Naive thymus-derived CD4-positive, alpha-beta T cell (primary cell): Measurements from ENCODE around the gene CRTC1. TPM values are rescaled to one million over a fixed set of nuclear protein-coding genes. Genes with fewer than 3 reads are reported as not detected.
"Not testable (repeated sequence)": the region's sequence is repeated elsewhere in the genome, so short reads cannot be mapped to it uniquely, and the experiment has no call there.

ENCODE experiments used
- ATAC-seq: fragments of 150-1000 bp; cut with Tn5 transposase; 2 replicates; pipeline ENCODE4 v1.10.0; 2021; ENCODE audit warnings: mild to moderate bottlenecking, moderate library complexity
- CTCF ChIA-PET: fragments of 350-600 bp; sonication (Branson Sonifier 250); formaldehyde crosslinking; loops from one replicate; lab custom pipeline; 2021; ENCODE audit warnings: antibody characterized with exemption; lab: Charles Lee
- POLR2A ChIA-PET: fragments of 350-600 bp; sonication (Branson Sonifier 250); formaldehyde crosslinking; loops from one replicate; lab custom pipeline; 2021; ENCODE audit warnings: antibody characterized with exemption, inconsistent platforms; lab: Charles Lee
- DNase-seq, 9 donors: peaks; one replicate each; pipeline versions ENCODE4 v3.0.0 to v3.0.0-alpha.2; 2020 to 2022; ENCODE audit warnings: mixed read lengths in 1 of 9
- H3K27ac ChIP-seq: one replicate; pipeline ENCODE4 v1.7.0; 2013; ENCODE audit warnings: mild to moderate bottlenecking, low read depth, low read length, moderate library complexity
- H3K27me3 ChIP-seq, 2 donors: one replicate each; pipeline ENCODE4 v1.7.0; 2013; ENCODE audit warnings: low read length in 2 of 2, mild to moderate bottlenecking in 2 of 2, moderate library complexity in 2 of 2; ENCODE audit not compliant: control insufficient read depth in 2 of 2, insufficient read depth in 2 of 2
- H3K36me3 ChIP-seq, 3 experiments: 1 replicate in 2 of 3; 2 replicates in 1 of 3; pipeline ENCODE4 v1.7.0; 2013; ENCODE audit warnings: low read length in 3 of 3, mild to moderate bottlenecking in 3 of 3, moderate library complexity in 1 of 3; ENCODE audit not compliant: insufficient read depth in 3 of 3, control insufficient read depth in 2 of 3
- H3K4me1 ChIP-seq, 2 donors: one replicate each; pipeline ENCODE4 v1.7.0; 2013; ENCODE audit warnings: low read length in 2 of 2, mild to moderate bottlenecking in 2 of 2, moderate library complexity in 1 of 2; ENCODE audit not compliant: control insufficient read depth in 2 of 2, insufficient read depth in 2 of 2
- H3K4me3 ChIP-seq: 2 replicates; pipeline ENCODE4 v1.7.0; 2013; ENCODE audit warnings: mild to moderate bottlenecking, low read length
- H3K9me3 ChIP-seq, 3 experiments: 1 replicate in 2 of 3; 2 replicates in 1 of 3; pipeline ENCODE4 v1.7.0; 2013; ENCODE audit warnings: low read length in 3 of 3; ENCODE audit not compliant: control insufficient read depth in 2 of 3
- H3K27ac Mint-ChIP-seq, 9 donors: one replicate each; pipeline ENCODE4 v1.8.0; 2020 to 2022; ENCODE audit warnings: mixed read lengths in 9 of 9, mild to moderate bottlenecking in 8 of 9, moderate library complexity in 5 of 9, inconsistent platforms in 2 of 9
- H3K27me3 Mint-ChIP-seq, 5 donors: one replicate each; pipeline ENCODE4 v1.8.0; 2021 to 2022; ENCODE audit warnings: mixed read lengths in 5 of 5, mild to moderate bottlenecking in 1 of 5
- H3K36me3 Mint-ChIP-seq, 5 donors: one replicate each; pipeline ENCODE4 v1.8.0; 2020 to 2022; ENCODE audit warnings: mixed read lengths in 5 of 5, mild to moderate bottlenecking in 3 of 5, inconsistent platforms in 1 of 5
- H3K4me1 Mint-ChIP-seq, 7 donors: one replicate each; pipeline ENCODE4 v1.8.0; 2020 to 2022; ENCODE audit warnings: mixed read lengths in 7 of 7, mild to moderate bottlenecking in 3 of 7, inconsistent platforms in 1 of 7
- H3K4me3 Mint-ChIP-seq, 10 donors: one replicate each; pipeline ENCODE4 v1.8.0; 2020 to 2022; ENCODE audit warnings: mild to moderate bottlenecking in 10 of 10, mixed read lengths in 10 of 10, moderate library complexity in 6 of 10, inconsistent platforms in 2 of 10
- H3K9me3 Mint-ChIP-seq, 11 donors: one replicate each; pipeline ENCODE4 v1.8.0; 2020 to 2022; ENCODE audit warnings: mixed read lengths in 11 of 11, mild to moderate bottlenecking in 4 of 11, inconsistent platforms in 1 of 11, moderate library complexity in 1 of 11
- intact Hi-C, 2 donors: fragments of 100-400 bp; cut with micrococcal nuclease; formaldehyde crosslinking; loops; one replicate each; pipeline ENCODE4 v1.15.1; 2023
- polyA plus RNA-seq, 2 donors: library from polyadenylated mRNA; unstranded; fragments of 300-500 nt; fragmentation: Illumina TruSeq; gene quantifications; one replicate each; pipeline ENCODE4 v1.2.3, GENCODE V29; 2021
- total RNA-seq, 6 experiments: library from RNA in 5 of 6; stranded (reverse) in 5 of 6; gene quantifications; 1 replicate in 5 of 6; 2 replicates in 1 of 6; pipeline ENCODE4 v1.2.3 and lab custom pipeline; 2021 to 2026

The CRTC1 gene
- total and polyA plus RNA-seq, 7 experiments from 2014 or later: 0.97 to 23.4 (median 20.5) TPM

DNA sequence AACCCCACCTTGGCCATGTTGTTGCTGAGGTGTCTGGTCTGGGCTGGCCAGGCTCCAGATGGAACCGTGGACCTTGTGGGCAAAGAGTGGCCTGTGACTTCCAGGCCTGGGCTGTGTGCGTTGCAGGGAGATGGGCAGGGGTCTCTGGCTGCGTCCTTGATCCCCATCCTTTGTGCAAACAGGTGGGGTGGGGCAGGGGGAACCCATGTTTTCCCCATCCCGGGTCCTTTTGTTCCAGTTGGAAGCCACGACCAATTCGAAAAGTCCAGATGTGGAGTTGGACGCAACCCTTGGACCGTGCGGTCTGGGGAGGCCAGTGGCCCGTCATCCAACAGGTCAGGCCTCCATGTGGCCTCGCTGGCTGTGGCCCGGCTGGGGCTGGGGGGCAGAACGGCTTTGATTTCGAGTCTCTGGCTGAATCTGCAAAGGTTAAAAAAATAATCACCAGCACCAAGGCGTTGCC, 120.7 kb downstream of the CRTC1 start:
- Histone ChIP-seq H3K27ac (no peak overlapping the region), H3K9me3 (no peaks in the 10 kb centered on the region), H3K36me3 (no peaks in the 10 kb centered on the region), H3K4me1 (no peaks in the 10 kb centered on the region), H3K4me3 (no peak overlapping the region), H3K27me3 (peaks cover 0 to 3% of the 10 kb centered on the region in 2 donors)
- Mint-ChIP-seq H3K4me1 (peaks cover 0 to 2% (median 0%) of the 10 kb centered on the region in 7 donors), H3K36me3 (no peaks in the 10 kb centered on the region), H3K4me3 (no peak overlapping the region), H3K9me3 (peaks cover 0 to 1% (median 0%) of the 10 kb centered on the region in 11 donors), H3K27me3 (peaks cover 0 to 11% (median 5%) of the 10 kb centered on the region in 5 donors), H3K27ac (no peak overlapping the region)
- intact Hi-C loops: no loop called here
- DNase-seq (no peak), ATAC-seq (no peak)
- CTCF ChIA-PET: no interaction called here
- POLR2A ChIA-PET: interaction anchor here (0.5 kb wide), 1 partner anchor 223 kb away, joined by 4 read pairs; no protein-coding TSS in a partner anchor

DNA sequence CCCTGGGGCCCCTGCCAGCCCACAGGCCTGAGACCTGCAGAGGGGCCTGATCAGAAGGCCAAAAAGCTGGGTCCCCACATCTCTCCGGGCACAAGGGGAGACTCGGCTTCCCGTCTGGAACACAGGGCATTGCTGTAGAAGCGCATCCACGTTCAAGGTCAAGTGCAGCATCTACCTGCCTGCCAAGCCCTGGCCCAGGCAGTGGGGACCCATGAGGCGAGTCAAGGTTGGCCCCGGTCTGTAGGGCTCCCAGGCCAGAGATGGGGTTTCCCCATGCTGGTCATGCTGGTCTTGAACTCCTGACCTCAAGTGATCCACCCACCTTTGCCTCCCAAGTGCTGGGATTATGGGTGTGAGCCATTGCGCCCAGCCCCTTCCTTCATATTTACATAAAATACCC, 121.2 kb downstream of the CRTC1 start:
- intact Hi-C loops: no loop called here
- ATAC-seq: no peak

DNA sequence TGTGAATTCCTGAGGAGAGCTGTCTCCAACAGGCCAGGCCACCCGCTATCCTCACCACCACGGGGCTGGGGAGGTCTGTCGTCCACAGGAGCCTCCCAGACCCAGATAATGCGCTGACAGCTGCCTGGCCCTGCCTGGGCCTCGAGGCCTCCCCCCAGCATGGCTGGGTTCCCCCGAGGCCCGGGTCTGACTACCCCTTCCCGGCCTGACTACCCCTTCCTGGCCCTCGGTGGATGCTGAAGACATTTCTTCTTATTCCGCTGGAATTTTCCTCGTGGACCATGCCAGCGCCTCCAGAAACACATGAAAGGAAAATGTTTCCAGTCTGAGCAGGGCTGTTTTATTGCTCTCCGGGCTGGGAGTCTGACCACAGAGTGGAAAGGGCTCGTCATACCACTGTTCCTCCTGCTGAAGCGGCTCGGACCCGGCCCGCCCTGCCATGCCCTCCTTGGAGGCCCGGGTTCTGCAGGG, 124.4 kb downstream of the CRTC1 start:
- POLR2A ChIA-PET: no interaction called here
- DNase-seq (no peak), ATAC-seq (no peak)
- H3K27ac ChIP-seq: no peak overlapping the region
- H3K36me3 ChIP-seq: no peaks in the 10 kb centered on the region
- CTCF ChIA-PET: interaction anchor here (0.6 kb wide), 1 partner anchor 673 kb away, joined by 6 read pairs; no protein-coding TSS in a partner anchor
- Mint-ChIP-seq H3K27me3 (peaks cover 3 to 14% (median 5%) of the 10 kb centered on the region in 5 donors), H3K9me3 (peaks cover 0 to 1% (median 0%) of the 10 kb centered on the region in 11 donors), H3K4me1 (peaks cover 0 to 6% (median 3%) of the 10 kb centered on the region in 7 donors), H3K4me3 (no peak overlapping the region), H3K27ac (no peak overlapping the region), H3K36me3 (no peaks in the 10 kb centered on the region)
- H3K4me1 ChIP-seq: no peaks in the 10 kb centered on the region
- no peaks in the 10 kb centered on the region for H3K27me3 ChIP-seq
- no peak overlapping the region for H3K4me3 ChIP-seq
- no peaks in the 10 kb centered on the region for H3K9me3 ChIP-seq
- intact Hi-C loops: no loop called here

More for the DNA sequence above, 121.2 kb downstream of the CRTC1 start:
- Histone ChIP-seq H3K4me3 (no peak overlapping the region), H3K4me1 (no peaks in the 10 kb centered on the region), H3K9me3 (no peaks in the 10 kb centered on the region), H3K27me3 (peaks cover 0 to 1% of the 10 kb centered on the region in 2 donors), H3K36me3 (no peaks in the 10 kb centered on the region), H3K27ac (no peak overlapping the region)
- CTCF ChIA-PET: no interaction called here
- peaks cover 0 to 1% (median 0%) of the 10 kb centered on the region in 11 donors for H3K9me3 Mint-ChIP-seq
- peaks cover 3 to 14% (median 5%) of the 10 kb centered on the region in 5 donors for H3K27me3 Mint-ChIP-seq
- POLR2A ChIA-PET: no interaction called here
- H3K4me1 Mint-ChIP-seq: peaks cover 0 to 5% (median 3%) of the 10 kb centered on the region in 7 donors
- no peaks in the 10 kb centered on the region for H3K36me3 Mint-ChIP-seq
- H3K4me3 Mint-ChIP-seq: no peak overlapping the region
- H3K27ac Mint-ChIP-seq: no peak overlapping the region
- DNase-seq: no peak

DNA sequence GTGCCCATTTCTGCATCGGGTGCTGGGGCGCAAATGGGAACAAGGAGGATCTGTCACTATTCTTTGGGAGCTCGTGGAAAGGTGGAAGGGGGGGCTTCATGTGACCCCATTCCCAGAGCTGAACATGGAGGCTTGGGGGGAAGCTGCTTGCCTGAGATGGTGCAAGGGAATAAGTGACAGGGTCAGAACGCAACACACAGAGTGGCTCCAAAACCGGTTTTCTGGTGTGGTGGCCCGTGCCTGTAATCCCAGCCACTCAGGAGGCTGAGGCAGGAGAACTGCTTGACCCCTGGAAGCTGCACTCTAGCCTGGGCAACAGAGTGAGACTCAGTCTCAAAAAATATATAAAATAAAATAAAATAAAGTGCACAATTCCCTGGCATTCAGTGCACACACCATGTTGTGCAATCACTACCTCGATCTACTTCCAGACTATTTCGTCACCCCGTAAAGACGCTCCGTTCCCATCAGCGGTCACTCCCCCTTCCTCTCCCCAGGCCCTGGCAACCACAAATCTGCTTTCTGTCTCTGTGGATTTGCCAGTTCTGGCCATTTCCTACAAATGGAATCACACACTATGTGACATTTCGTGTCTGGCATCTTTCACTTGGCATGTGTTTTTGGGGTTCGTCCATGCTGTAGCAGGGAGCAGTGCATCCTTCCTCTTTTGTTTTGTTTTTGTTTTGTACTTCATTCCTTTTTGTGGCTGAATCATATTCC, 125.8 kb downstream of the CRTC1 start:
- H3K9me3 Mint-ChIP-seq: no peaks in the 10 kb centered on the region
- no peaks in the 10 kb centered on the region for H3K36me3 Mint-ChIP-seq
- POLR2A ChIA-PET: no interaction called here
- Histone ChIP-seq H3K9me3 (no peaks in the 10 kb centered on the region), H3K27ac (no peak overlapping the region), H3K36me3 (no peaks in the 10 kb centered on the region), H3K4me1 (no peaks in the 10 kb centered on the region), H3K27me3 (no peaks in the 10 kb centered on the region), H3K4me3 (no peak overlapping the region)
- peak overlapping the region in 1 of 9 donors; percentile 15 for H3K27ac Mint-ChIP-seq
- H3K4me1 Mint-ChIP-seq: peaks cover 0 to 6% (median 3%) of the 10 kb centered on the region in 7 donors
- intact Hi-C loops: no loop called here
- peaks cover 0 to 4% (median 3%) of the 10 kb centered on the region in 5 donors for H3K27me3 Mint-ChIP-seq
- no peak for ATAC-seq
- CTCF ChIA-PET: no interaction called here
- H3K4me3 Mint-ChIP-seq: no peak overlapping the region
- DNase-seq: no peak

DNA sequence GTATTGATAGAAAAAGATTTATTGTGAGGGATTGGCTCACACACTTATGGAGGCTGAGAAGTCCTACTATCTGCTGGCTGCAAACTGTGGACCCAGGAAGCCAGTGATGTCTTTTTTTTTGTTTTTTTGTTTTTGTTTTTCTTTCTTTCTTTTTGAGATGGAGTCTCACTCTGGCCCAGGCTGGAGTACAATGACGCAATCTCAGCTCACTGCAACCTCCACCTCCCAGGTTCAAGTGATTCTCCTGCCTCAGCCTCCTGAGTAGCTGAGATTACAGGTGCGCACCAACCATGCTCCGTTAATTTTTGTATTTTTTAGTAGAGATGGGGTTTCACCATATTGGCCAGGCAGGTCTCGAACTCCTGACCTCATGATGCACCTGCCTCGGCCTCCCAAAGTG, 128.2 kb downstream of the CRTC1 start:
- intact Hi-C loops, H3K36me3 Mint-ChIP-seq, H3K9me3 ChIP-seq, CTCF ChIA-PET, H3K27ac Mint-ChIP-seq, H3K4me3 ChIP-seq, DNase-seq, H3K4me1 Mint-ChIP-seq, H3K27ac ChIP-seq, H3K27me3 ChIP-seq, H3K4me3 Mint-ChIP-seq, H3K27me3 Mint-ChIP-seq, ATAC-seq, H3K4me1 ChIP-seq, H3K36me3 ChIP-seq, H3K9me3 Mint-ChIP-seq: not testable (repeated sequence)
- POLR2A ChIA-PET: interaction anchor here (0.6 kb wide), 1 partner anchor 464 kb away, joined by 3 read pairs; no protein-coding TSS in a partner anchor

DNA sequence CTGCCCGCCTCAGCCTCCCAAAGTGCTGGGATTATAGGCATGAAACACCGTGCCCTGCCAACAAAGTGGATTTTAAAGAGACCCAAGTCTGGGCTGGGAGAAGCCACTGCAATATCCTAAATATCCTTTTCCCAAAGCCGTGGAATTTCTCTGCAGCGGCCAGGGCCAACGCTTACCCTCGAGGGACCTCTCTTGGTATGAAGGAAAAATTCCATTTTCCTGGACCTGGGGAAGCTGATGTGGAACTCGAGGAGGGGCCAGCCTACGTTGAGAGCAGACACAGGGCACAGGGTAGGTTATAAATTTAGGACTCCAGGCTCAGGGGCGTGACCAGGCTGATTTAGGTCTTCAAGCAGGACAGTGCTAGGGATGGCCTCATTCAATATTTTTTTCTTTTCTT, 130.6 kb downstream of the CRTC1 start:
- no peak for ATAC-seq
- Mint-ChIP-seq H3K36me3 (no peaks in the 10 kb centered on the region), H3K9me3 (no peaks in the 10 kb centered on the region), H3K27ac (no peak overlapping the region), H3K4me3 (no peak overlapping the region), H3K27me3 (peaks cover 0 to 4% (median 3%) of the 10 kb centered on the region in 5 donors), H3K4me1 (peaks cover 0 to 5% (median 3%) of the 10 kb centered on the region in 7 donors)
- intact Hi-C loops: no loop called here
- DNase-seq: no peak
- Histone ChIP-seq H3K4me1 (no peaks in the 10 kb centered on the region), H3K9me3 (no peaks in the 10 kb centered on the region), H3K36me3 (no peaks in the 10 kb centered on the region), H3K4me3 (no peak overlapping the region), H3K27ac (no peak overlapping the region), H3K27me3 (no peaks in the 10 kb centered on the region)
- ChIA-PET POLR2A (no interaction called here), CTCF (no interaction called here)
